Fibroblast of gingiva (primary cell): ENCODE data around the gene UPB1.

Experiments
- DNase-seq: peaks from one replicate; pipeline ENCODE4 v3.0.0-alpha.2; 2011; ENCODE audit warnings: low read depth

UPB1 gene

GRCh38 chr22:24566899-24567511 is 71.9 kb downstream of the UPB1 start:
- DNase-seq: no peak

GRCh38 chr22:24567668-24568067 is 72.5 kb downstream of the UPB1 start:
- DNase-seq: no peak

GRCh38 chr22:24571266-24571665 is 76.1 kb downstream of the UPB1 start:
- no peak for DNase-seq

- DNase-seq: no peak
Observed at GRCh38 chr22:24576778-24577177, 81.6 kb downstream of the UPB1 start.
